KMS-11 (cell line): Measurements from ENCODE around the gene MTHFD2.
A peak's percentile ranks its signal among the peaks of the same experiment; 100 is the strongest.

Experiments used
- H2AFZ ChIP-seq: fragments of 200-600 bp; sonication (generic); 2 replicates; pipeline ENCODE4 v1.6.1; 2016; ENCODE audit warnings: antibody characterized with exemption, mixed run types, low read depth
- H3K27ac ChIP-seq: fragments of 200-600 bp; sonication (generic); 2 replicates; pipeline ENCODE4 v1.6.1; 2016; ENCODE audit warnings: mild to moderate bottlenecking, mixed run types
- H3K27me3 ChIP-seq: fragments of 200-600 bp; sonication (generic); 2 replicates; pipeline ENCODE4 v1.6.1; 2017; ENCODE audit warnings: mild to moderate bottlenecking, low read depth, mixed run types, moderate library complexity; ENCODE audit not compliant: insufficient read depth
- H3K36me3 ChIP-seq: fragments of 200-600 bp; sonication (generic); 2 replicates; pipeline ENCODE4 v1.6.1; 2017; ENCODE audit warnings: mild to moderate bottlenecking, mixed run types; ENCODE audit not compliant: insufficient read depth
- H3K4me1 ChIP-seq: fragments of 200-600 bp; sonication (generic); 2 replicates; pipeline ENCODE4 v1.6.1; 2016; ENCODE audit warnings: mild to moderate bottlenecking, low read depth, mixed run types; ENCODE audit not compliant: poor library complexity, severe bottlenecking
- H3K4me2 ChIP-seq: fragments of 200-600 bp; sonication (generic); 2 replicates; pipeline ENCODE4 v1.7.0; 2016; ENCODE audit warnings: mild to moderate bottlenecking, mixed run types
- H3K4me3 ChIP-seq: fragments of 200-600 bp; sonication (generic); IDR thresholded peaks from 2 replicates; pipeline ENCODE4 v1.6.1; 2017; ENCODE audit warnings: low read depth, low read length, mixed read lengths; ENCODE audit not compliant: insufficient read depth
- H3K79me2 ChIP-seq: fragments of 200-600 bp; sonication (generic); 2 replicates; pipeline ENCODE4 v1.6.1; 2016; ENCODE audit warnings: low read depth, mixed run types; ENCODE audit not compliant: insufficient read depth
- H3K9ac ChIP-seq: fragments of 200-600 bp; sonication (generic); 2 replicates; pipeline ENCODE4 v1.6.1; 2016; ENCODE audit warnings: mild to moderate bottlenecking, mixed run types
- H4K20me1 ChIP-seq: fragments of 200-600 bp; sonication (generic); 2 replicates; pipeline ENCODE4 v1.6.1; 2016; ENCODE audit warnings: mild to moderate bottlenecking, mixed run types; ENCODE audit not compliant: insufficient read depth
- CTCF ChIP-seq: fragments of 200-600 bp; sonication (generic); conservative IDR thresholded peaks from 2 replicates; pipeline ENCODE4 v1.6.1; 2017; ENCODE audit warnings: low read depth, mild to moderate bottlenecking, antibody characterized with exemption, low read length, moderate library complexity, mixed read lengths

MTHFD2 gene

GRCh38 chr2:74198023-74198460, 373 bp upstream of the MTHFD2 start:
- no peaks in the 10 kb centered on the region; the same call in none of the 2 replicates for H3K36me3 ChIP-seq
- H3K4me3 ChIP-seq: no peak overlapping the region
- peaks cover 32% of the 10 kb centered on the region for H4K20me1 ChIP-seq
- no peak for TF ChIP-seq CTCF
- peak overlapping the region; percentile 68 for H2AFZ ChIP-seq
- H3K27me3 ChIP-seq: no peaks in the 10 kb centered on the region
- H3K79me2 ChIP-seq: peaks cover 46% of the 10 kb centered on the region
- H3K27ac ChIP-seq: peak overlapping the region; percentile 99
- H3K9ac ChIP-seq: peak overlapping the region; percentile 100
- peaks cover 38% of the 10 kb centered on the region for H3K4me1 ChIP-seq
- H3K4me2 ChIP-seq: peak overlapping the region; percentile 48

GRCh38 chr2:74199275-74199701, 873 bp downstream of the MTHFD2 start:
- Histone ChIP-seq H3K27ac (peak overlapping the region; percentile 99), H3K79me2 (peaks cover 59% of the 10 kb centered on the region), H2AFZ (no peak overlapping the region), H3K4me3 (peak overlapping the region; percentile 87), H3K9ac (peak overlapping the region; percentile 100), H4K20me1 (peaks cover 36% of the 10 kb centered on the region), H3K4me2 (peak overlapping the region; percentile 80), H3K36me3 (peaks cover 2% of the 10 kb centered on the region), H3K4me1 (peaks cover 49% of the 10 kb centered on the region), H3K27me3 (no peaks in the 10 kb centered on the region)
- TF ChIP-seq CTCF: no peak; the same call in none of the 2 replicates

- H4K20me1 ChIP-seq: peaks cover 36% of the 10 kb centered on the region
- peaks cover 65% of the 10 kb centered on the region for H3K79me2 ChIP-seq
- no peak overlapping the region for H2AFZ ChIP-seq
- peaks cover 2% of the 10 kb centered on the region for H3K36me3 ChIP-seq
- H3K4me3 ChIP-seq: peak overlapping the region; percentile 21
- H3K27ac ChIP-seq: peak overlapping the region; percentile 99
- TF ChIP-seq CTCF: no peak
- H3K4me1 ChIP-seq: peaks cover 55% of the 10 kb centered on the region
- peak overlapping the region; percentile 80 for H3K4me2 ChIP-seq
- no peaks in the 10 kb centered on the region for H3K27me3 ChIP-seq
- peak overlapping the region; percentile 100 for H3K9ac ChIP-seq
Observed at GRCh38 chr2:74199871-74200305, 1.5 kb downstream of the MTHFD2 start.

- Histone ChIP-seq H3K4me2 (peak overlapping the region; percentile 80), H3K4me3 (no peak overlapping the region), H3K36me3 (peaks cover 2% of the 10 kb centered on the region), H3K79me2 (peaks cover 70% of the 10 kb centered on the region), H3K27ac (peak overlapping the region; percentile 99; the same call in 1 of the 2 replicates), H3K4me1 (peaks cover 68% of the 10 kb centered on the region), H2AFZ (no peak overlapping the region), H3K27me3 (no peaks in the 10 kb centered on the region), H3K9ac (peak overlapping the region; percentile 100; the same call in 1 of the 2 replicates), H4K20me1 (peaks cover 36% of the 10 kb centered on the region)
- TF ChIP-seq CTCF: no peak
Observed at GRCh38 chr2:74201196-74201595, 2.8 kb downstream of the MTHFD2 start.
